ENCODE data around the gene HELZ.

Gene HELZ

GRCh38 chr17:67139289-67139688, 105.7 kb downstream of the HELZ start:
- no peak for DNase-seq (ENCODE audit: low read depth)
- H3K4me3 ChIP-seq (replicated peaks; ENCODE audit: low read depth, low read length), result no peak overlapping the region
- no peak for TF ChIP-seq CTCF (IDR thresholded peaks at IDR 0.05; ENCODE audit: low read length, missing control alignments)

DNA sequence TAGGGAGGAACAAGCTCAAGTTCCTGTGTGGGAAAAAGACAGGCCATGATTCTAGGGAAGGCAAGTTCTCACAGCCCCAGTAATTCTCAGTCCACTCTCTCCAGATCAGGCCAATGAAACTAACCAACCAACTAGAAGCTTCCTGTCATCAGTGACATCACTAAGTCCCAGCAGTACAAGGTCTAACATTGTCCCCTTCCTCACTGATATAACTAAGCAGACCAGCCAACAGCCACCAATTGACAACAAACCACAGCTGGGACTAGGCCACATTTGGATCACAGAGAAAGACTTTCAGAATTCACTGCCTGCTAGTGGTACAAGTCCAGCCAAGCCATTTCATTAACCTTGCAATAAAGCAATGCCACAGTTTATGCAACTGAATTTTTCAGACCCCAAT, 106.6 kb downstream of the HELZ start:
- no peak for TF ChIP-seq CTCF (IDR thresholded peaks at IDR 0.05; ENCODE audit: low read length, missing control alignments)
- H3K4me3 ChIP-seq (replicated peaks; ENCODE audit: low read depth, low read length), result no peak overlapping the region
- DNase-seq (ENCODE audit: low read depth), result no peak

GRCh38 chr17:67137860-67138259, 107.1 kb downstream of the HELZ start:
- no peak for TF ChIP-seq CTCF (IDR thresholded peaks at IDR 0.05; ENCODE audit: low read length, missing control alignments)
- DNase-seq (ENCODE audit: low read depth), result no peak
- H3K4me3 ChIP-seq (replicated peaks; ENCODE audit: low read depth, low read length), result no peak overlapping the region

GRCh38 chr17:67137026-67137370, 108.0 kb downstream of the HELZ start:
- TF ChIP-seq CTCF (IDR thresholded peaks at IDR 0.05; ENCODE audit: low read length, missing control alignments), result no peak
- H3K4me3 ChIP-seq (replicated peaks; ENCODE audit: low read depth, low read length), result no peak overlapping the region
- DNase-seq (ENCODE audit: low read depth), result no peak

GRCh38 chr17:67136191-67137025, 108.6 kb downstream of the HELZ start:
- DNase-seq (ENCODE audit: low read depth), result no peak
- no peak overlapping the region for H3K4me3 ChIP-seq (replicated peaks; ENCODE audit: low read depth, low read length)
- TF ChIP-seq CTCF (IDR thresholded peaks at IDR 0.05; ENCODE audit: low read length, missing control alignments), result no peak

GRCh38 chr17:67133161-67133560, 111.8 kb downstream of the HELZ start:
- DNase-seq (ENCODE audit: low read depth), result no peak
- H3K4me3 ChIP-seq (replicated peaks; ENCODE audit: low read depth, low read length), result no peak overlapping the region
- TF ChIP-seq CTCF (IDR thresholded peaks at IDR 0.05; ENCODE audit: low read length, missing control alignments), result no peak

- no peak overlapping the region for H3K4me3 ChIP-seq (replicated peaks; ENCODE audit: low read depth, low read length)
- DNase-seq (ENCODE audit: low read depth), result no peak
- TF ChIP-seq CTCF (IDR thresholded peaks at IDR 0.05; ENCODE audit: low read length, missing control alignments), result no peak
These were observed 112.6 kb downstream of the HELZ start for GRCh38 chr17:67132366-67132765.

All from fibroblast of pulmonary artery (primary cell).